ENCODE measurements around the gene PSMD5.

The PSMD5 gene

DNA sequence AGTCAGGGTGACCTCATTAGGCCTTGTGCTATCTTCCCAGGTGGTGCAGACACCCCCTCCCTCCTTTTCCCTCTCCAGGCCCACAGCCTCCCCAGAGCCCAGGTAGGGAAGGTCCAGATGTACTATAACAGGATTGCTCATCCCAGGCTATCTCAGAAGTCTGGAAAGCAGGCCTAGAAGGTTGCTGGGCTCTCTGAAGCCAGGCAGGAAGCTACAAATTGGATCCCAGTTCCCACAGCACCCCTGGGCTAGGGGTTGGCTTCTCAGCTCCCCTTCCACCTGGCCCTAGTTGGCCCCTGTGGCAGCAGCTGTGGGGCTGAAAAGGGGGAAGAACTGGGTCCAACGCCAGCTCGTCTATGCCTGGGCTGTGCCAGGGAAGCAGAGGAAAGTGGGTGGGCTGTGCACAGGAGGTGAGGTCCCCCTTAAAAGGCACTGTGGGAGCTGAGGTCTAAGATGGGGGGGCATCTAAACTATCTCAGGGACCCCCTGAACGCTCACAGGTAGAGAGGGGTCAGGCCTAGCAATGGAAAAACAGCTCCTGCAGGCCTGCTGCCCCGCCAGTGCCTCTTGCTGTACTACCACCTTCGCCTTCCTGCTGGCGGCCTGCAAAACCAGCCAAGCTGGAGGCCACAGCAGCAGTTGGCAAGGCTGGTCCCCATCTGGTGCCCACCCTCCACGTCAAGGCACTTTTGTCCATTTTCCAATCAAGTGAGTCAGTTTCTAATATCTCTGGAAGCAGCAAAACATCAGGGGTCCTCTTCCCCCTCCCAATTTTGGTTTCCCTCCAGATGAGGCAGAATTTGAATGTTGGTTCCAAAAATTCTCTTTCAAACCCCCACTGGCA is 13.3 kb upstream of the PSMD5 start:
- DNase-seq (ENCODE audit: low spot score) = no peak

DNA sequence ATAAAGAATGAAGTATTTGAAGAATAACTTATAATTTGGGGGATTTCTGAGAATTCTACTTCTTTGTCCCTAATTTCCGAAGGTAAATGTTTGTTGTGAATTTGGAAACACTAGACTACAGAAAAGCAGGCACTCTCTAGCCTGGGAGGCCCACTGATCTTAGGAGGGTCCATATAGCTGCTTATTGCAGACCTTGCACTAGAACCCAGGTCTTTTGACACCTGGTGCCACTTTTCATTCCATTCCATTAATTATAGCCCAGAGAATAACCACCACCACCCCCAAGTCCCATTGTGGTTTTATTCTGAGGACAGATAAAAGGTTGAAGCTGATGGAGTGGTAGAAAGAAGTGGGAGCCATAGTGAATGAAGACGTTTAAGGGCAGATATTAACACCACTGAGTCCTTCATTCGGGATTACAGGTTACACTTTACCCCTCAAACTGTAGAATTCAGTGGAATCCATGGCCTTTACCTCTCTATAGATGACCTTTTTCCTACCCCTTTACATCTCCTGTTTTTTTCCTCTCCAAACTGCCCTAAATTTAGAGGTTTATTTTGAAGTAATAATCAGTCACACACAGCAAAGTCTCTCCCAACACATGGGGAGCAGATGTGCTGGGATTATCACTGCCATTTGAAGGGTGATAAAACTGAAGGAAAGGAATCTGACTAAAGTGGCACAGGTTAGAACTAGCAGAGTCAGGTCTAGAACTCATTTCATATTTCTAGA is 12.0 kb upstream of the PSMD5 start:
- DNase-seq (ENCODE audit: low spot score) = no peak

DNA sequence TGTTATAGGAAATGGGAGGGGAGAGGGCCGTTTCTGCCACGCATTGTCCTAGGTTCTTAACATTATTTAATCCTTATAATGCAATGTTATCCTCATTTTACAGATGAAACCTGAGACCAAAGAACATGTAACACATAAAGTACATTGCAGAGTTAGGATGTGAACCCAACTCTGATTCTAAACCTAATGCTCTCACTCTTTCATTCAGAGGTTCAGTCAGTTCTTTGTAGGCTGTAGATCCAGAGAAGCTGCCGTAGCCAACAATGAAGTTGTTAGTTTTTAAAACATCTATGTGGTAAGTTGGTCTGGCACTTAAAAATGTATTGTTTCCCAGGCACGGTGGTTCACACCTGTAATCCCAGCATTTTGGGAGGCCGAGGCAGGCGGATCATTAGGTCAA is 10.5 kb upstream of the PSMD5 start:
- DNase-seq (ENCODE audit: low spot score) = no peak

DNA sequence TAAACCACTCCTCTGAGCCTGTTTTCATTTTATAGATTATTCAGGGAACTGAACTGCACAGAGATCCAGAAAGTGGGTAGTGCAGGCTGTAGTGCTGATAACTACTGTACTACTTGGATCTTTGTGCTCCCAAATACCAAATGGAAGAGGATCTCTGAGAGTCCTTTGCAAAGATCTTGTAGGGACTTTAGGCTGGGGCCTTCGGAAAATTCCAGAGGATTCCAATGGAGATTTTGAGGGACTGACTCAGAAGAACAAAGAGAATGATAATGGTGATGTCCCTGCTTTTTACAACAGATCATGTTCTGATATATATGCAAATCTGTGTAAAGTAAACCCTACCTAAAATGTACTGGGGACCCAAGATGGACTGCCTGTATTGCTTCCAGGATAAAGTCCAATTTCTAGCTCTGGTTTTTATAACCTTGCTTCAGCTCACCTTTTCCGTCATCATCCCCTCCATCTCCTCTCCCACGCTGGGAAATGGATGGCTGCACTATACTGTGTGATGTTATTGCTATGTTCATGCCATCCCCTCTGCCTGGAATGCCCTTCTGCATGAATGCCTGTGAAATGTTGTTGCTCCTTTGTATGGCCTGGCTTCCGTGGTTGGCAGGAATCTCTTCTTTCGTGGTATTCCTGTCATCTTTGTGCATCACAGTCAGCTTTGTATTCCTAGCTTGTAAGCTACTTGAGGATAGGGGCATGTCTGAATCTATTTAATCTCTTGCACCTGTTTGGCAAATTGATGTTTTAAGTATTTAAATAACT is 9.7 kb upstream of the PSMD5 start:
- no peak for DNase-seq (ENCODE audit: low spot score)

DNA sequence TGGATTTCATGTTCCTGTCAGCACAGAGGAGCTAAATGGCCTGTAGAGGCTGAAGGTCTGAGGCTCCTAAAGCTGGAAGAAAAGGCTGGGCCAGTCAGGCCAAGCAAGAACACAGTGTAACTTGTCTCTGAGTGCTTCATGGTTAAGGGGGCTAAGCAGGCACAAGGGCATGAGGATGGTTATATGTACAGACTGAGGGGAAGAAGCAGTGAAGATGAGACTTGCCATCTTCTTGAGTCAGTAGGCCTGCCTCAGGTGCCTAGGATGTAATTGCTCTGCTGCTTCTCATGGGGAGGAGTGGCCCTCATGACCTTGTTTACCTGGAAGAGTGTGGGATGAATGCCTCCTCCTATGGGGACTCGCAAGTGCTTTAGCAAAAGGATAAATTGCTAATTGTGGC is 8.7 kb upstream of the PSMD5 start:
- no peak for DNase-seq (ENCODE audit: low spot score)

DNA sequence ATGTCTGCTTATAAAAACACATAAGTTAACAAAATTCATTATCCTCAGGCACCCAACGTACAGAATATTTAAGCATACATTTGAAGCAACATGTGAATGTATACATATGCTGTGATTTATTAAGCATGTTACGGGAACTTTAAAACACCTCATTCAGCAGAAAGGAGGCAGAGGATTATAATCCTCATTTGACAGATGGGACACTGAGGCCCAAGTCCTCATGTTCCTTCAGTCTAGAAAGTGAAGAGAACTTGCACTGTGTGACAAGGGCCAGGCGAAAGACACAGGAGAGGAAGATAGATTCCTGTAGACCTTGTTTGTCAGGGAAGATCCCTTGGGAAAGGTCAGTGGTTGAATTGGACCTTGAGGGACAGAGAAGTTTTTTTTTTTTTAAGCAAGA is 7.6 kb upstream of the PSMD5 start:
- DNase-seq (ENCODE audit: low spot score) = no peak

DNA sequence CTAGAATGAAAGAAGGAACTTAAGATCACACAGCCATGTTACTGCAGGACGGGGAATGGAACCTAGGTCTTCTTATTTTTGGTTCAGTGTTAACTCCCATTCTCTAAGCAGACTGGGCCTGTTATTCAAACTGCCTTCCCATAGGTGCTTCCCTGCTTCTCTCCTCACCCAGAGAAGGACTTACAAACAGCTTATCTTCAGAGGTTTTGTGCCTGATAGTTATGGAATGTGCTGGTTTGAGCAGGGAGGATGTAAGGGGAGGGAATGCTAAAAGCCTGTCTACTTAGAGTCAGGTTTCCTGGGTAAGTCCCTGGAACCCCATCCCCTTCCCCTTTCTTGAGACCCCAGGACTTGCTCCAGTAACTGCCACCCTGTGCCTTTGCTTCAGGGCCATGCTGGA is 4.2 kb upstream of the PSMD5 start:
- no peak for DNase-seq (ENCODE audit: low spot score)

DNA sequence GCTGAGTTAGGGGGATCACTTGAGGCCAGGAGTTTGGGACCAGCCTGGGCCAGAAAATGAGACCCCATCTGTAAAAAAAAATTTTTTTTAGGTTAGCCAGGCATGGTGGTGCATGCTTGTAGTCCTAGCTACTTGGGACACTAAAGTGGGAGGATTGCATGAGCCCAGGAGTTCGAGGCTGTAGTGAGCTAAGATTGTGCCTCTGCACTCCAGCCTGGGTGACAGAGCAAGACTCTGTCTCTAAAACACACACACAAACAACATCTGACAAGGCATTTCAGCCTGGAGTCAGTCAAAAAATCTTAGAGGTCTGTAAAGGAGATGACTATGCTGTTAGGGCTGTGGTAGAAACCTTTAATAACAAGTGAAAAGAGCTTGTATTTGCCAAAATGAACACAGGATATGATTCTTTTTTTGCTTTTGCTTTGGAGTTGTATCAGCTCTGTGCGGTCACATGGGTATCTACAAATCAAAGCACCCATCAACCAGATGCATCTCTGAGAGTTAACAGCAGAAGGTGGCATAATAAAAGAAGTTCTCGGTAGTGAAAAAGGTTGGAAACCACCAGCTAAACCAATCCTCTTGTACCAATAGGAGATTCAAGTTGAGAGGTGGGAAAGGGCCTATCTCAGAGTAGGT is 3.6 kb upstream of the PSMD5 start:
- DNase-seq (ENCODE audit: low spot score) = no peak

DNA sequence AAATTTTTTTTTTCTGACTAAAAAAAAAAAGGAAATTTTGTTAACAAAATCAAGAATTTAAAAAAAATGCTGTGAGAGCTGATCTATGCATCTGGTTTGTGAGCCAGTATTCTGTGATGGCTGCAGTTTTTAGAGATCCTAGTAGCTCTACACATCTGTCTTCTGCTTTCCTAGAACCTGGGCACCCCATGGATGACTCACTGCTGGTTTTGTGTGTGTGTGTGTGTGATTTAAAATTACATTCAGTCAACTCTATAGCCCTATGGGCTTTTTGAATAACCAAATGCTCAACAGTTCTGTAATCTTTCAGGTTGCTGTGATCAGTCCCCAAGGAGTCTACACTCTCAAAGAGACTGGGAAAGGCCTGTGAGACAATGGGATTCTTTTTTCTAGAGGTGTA is 2.5 kb upstream of the PSMD5 start:
- no peak for DNase-seq (ENCODE audit: low spot score)

DNA sequence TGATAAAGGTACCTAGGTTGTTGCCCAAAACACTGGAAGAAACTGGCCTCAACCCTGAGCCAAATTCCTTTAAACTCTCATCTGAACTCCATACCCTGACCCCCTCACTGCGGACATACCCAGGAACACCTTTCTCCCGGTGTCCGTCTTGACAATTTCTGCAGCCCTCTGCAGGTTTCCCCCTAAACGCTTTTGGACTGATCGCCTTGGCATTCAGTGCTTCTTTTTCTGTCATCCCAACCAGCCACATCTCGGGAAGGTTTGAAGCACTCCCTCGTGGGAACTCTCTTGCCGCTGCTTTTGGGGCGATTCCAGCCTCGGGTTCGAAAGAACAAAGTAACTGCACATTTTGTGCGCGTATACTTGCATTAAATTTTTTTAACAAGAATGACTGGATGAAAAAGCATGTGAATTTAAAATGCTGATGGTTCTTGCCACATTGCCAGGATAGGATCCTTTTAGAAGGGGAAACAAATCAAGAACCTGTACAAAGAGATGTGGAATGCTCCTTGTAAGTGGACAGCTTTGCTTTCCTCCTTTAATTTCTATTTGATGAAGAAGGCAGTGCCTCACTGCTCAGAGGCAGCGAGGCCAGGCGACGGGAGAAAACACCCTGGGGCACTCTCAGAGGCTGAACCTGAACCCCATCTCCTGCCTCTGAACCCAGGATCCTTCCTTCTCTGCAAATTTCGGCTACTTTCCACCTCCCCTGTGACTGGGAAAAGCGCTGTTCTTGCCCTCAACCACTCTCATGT is 615 bp downstream of the PSMD5 start:
- peak; percentile 18 for DNase-seq (ENCODE audit: low spot score)

DNA sequence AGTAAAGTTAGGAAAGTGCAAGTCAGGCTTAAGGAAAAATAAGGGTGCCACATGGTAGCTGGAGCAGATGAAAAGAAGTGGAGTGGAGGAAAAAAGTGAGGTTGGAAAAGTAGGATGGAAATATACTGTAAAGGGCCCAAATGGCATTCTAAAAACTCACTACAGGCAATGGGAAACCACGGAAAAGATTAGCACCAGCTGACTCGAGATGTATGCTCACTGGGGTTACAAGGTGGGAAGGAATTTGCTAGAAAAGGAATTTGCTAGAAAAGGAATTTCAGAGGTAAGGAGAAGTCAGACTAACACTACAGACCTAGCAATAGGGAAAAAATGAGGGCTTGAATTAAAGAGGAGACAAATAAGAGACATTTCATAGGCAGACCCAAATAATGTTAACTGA is 3.6 kb downstream of the PSMD5 start:
- DNase-seq (ENCODE audit: low spot score) = no peak

DNA sequence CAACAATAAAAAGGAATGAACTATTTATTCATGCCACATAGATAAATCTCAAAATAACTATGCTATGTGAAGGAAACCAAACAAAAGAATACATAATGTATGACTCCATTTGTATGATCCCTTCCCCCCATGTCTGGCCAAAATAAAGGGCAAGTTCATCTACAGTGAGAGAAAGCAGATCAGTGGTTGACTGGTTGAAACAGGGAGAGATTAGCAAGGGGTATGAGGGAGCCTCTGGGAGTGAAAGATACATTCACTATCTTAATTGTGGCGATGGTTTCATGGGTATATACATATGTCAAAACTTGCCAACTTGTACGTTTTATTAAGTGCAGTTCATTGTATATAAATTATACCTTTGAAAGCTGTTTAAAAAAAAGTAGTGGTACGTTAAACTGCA is 4.8 kb downstream of the PSMD5 start:
- no peak for DNase-seq (ENCODE audit: low spot score)

DNA sequence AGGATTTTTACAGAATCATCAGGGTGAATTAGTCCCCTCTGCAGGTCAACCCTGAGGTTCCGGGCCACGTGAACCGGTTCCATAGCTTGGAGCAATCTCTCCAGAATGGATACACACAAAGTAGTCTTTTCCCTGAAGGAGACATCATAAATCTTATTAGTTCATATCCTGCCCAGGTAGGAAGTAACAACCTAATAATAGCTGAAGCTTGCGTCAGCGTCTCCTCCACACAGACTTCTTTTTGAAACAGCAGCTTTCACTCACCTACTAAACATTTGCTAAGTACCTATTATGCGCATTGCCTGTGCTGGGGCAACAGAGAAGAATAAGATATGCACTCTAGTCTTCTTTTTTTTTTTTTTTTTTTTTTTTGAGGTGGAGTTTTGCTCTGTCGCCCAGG is 9.4 kb downstream of the PSMD5 start:
- DNase-seq (ENCODE audit: low spot score) = no peak

DNA sequence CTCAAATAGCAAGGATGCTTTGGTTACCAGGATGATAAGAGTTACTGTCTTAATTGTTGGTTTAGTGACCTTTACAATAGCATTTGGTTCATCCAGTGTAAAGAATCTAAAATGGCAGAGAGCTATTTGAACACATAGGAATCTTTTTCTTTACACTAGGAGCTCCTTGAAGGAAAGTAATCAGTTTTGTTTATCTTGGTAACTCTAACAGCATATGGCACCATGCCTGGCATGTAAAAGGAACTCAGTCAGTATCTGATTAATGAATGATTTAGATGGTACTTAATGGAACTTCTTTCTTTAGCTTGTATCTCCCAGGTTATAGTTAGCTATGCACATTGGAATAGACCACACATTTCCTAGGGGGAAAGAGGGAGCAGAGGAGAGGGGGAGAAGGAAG is 9.9 kb downstream of the PSMD5 start:
- no peak for DNase-seq (ENCODE audit: low spot score)

DNA sequence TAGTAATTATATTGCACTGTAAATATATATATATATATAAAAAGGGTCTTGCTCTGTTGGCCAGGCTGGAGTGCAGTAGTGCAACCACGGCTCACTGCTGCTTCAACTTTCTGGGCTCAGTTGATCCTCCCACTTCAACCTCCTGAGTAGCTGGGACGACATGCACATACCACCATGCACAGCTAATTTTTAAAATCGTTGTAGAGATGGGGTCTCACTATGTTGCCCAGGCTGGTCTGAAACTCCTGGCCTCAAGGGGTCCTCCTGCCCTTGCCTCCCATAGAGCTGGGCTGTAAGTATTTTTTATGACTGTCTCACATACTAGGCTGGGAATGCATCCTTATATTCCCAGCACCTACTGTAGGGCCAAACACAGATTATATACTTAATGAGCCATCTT is 11.9 kb downstream of the PSMD5 start:
- DNase-seq (ENCODE audit: low spot score) = no peak

DNA sequence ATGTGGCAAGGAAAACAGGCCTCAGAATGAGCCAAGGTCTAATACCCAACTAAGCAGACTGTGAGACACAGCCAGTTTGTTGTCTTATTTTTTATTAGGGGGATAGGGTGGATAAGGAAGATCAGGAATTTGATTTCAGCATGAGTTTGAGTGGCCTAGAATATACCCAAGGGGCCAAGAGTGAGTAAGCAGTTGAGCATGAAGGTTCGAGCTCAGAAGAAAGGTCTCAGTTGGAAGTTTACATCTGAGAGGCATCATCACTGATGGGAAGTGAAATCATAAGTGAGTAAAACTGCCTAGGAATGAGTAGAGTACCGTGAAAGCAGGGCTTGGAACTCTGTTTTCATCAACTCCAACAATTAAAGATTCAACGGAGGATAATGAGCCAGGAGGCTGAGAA is 12.6 kb downstream of the PSMD5 start:
- DNase-seq (ENCODE audit: low spot score) = no peak

DNA sequence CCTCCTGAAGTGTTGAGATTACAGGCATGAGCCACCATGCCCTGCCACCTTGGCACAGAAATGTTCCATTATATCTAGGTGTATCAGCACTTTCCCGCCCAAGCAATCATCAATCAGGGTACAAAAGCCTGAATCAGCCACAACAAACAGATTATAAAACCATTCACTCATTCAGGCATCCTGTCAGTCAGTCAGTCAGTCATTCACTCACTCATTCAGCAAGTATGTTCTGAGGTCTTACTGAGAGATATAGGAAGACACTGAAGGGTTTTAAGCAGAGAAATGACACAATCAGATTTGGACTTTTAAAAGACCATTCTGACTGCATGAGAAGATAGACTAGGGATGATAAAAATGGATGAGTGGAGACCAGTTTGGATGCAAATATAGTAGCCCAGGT is 13.1 kb downstream of the PSMD5 start:
- DNase-seq (ENCODE audit: low spot score) = no peak

DNA sequence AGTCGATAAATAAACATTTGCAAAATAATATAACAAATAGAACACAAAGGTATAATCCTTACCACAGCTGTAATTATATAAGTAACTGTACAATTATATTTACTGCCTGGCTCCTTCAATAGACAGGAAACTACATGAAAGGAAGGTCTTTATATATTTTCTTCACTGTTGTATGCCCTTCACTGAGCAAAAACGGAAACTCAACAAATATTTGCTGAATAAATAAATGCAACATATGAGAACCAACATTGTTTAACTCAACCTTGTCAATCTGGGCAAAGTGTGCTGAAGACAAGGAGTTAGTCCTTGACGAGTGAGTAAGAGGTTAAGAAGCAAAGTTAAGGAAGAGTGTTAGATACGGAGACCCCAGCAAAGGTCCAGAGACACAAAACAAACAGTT is 22.6 kb downstream of the PSMD5 start:
- DNase-seq (ENCODE audit: low spot score) = no peak

DNA sequence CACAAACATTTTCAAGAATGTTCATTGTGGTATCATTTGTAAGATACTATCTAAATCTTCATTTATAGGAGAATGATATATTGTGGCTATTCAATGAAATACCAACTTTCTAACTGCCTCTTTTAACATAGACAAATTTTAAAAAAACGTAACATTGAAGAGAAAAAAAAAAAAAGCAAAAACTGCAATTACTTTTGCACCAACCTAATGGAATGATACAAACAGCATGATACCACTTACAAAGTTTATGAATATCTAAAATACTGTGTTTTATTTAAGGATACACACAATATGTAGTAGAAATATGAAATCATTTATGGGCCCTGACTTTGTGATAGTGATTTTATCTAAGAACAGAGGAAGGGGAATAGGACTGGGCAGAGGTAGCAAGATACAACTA is 24.1 kb downstream of the PSMD5 start:
- no peak for DNase-seq (ENCODE audit: low spot score)

DNA sequence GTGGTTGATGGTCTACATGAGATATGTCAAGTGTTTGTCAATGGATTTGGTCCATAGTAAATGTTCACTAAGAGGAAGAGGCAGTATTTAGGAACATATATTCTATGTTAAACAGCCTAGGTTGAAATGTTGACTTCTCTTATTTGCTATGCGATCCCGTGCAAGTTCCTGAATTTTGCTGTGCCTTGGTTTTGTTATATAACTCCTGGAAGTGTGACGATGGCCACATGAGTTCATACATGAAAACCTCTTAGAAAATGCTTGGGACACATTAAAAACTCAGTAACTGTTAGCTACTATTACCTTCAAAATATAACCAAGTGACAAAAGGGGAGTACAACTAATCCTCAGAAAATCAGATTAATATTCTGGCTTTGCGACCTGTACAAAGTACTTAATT is 27.6 kb downstream of the PSMD5 start:
- no peak for DNase-seq (ENCODE audit: low spot score)

DNA sequence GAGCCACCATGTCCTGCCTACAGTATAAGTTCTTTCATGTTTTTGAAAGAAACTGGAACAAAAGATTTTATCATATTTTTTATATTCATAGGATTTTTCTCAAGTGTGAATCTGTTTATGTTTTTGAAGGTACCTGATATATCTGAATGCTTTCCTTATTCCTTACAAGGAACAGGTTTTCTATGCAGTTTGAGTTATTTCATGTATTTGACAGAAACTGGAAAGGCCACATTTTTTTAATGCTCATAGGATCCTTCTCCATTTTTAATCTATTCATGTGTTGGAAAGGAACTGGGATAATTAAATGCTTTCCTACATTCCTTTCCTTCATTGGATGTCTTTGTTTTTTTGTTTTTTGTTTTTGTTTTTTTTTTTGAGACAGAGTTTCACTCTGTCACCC is 33.8 kb downstream of the PSMD5 start:
- DNase-seq (ENCODE audit: low spot score) = no peak

All from hematopoietic multipotent progenitor cell treated with erythropoietin and hydrocortisone succinate and interleukin-3 and kit ligand, for 17 days (in vitro differentiated cells).